ENCODE results near the gene RNF145.

RNF145 gene

GRCh38 chr5:159174511-159175168, 34.7 kb downstream of the RNF145 start:
- H3K4me3 ChIP-seq = no peak overlapping the region
- TF ChIP-seq, protein P1, sequence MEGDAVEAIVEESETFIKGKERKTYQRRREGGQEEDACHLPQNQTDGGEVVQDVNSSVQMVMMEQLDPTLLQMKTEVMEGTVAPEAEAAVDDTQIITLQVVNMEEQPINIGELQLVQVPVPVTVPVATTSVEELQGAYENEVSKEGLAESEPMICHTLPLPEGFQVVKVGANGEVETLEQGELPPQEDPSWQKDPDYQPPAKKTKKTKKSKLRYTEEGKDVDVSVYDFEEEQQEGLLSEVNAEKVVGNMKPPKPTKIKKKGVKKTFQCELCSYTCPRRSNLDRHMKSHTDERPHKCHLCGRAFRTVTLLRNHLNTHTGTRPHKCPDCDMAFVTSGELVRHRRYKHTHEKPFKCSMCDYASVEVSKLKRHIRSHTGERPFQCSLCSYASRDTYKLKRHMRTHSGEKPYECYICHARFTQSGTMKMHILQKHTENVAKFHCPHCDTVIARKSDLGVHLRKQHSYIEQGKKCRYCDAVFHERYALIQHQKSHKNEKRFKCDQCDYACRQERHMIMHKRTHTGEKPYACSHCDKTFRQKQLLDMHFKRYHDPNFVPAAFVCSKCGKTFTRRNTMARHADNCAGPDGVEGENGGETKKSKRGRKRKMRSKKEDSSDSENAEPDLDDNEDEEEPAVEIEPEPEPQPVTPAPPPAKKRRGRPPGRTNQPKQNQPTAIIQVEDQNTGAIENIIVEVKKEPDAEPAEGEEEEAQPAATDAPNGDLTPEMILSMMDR (IDR thresholded peaks at IDR 0.05) = no peak
- peak overlapping the region in 1 of 2 donors; percentile 3 for H3K27ac ChIP-seq
- no peak for DNase-seq (ENCODE audit: low spot score)

- no peak overlapping the region for H3K27ac ChIP-seq
- TF ChIP-seq, protein P1 (IDR thresholded peaks at IDR 0.05) = no peak
- no peak overlapping the region for H3K4me3 ChIP-seq
- no peak for DNase-seq (ENCODE audit: low spot score)
Measured at GRCh38 chr5:159171274-159171673, 38.1 kb downstream of the RNF145 start.

GRCh38 chr5:159170021-159170420, 39.3 kb downstream of the RNF145 start:
- TF ChIP-seq, protein P1 (IDR thresholded peaks at IDR 0.05) = no peak
- no peak for DNase-seq (ENCODE audit: low spot score)
- Histone ChIP-seq H3K27ac (no peak overlapping the region), H3K4me3 (no peak overlapping the region)

DNA sequence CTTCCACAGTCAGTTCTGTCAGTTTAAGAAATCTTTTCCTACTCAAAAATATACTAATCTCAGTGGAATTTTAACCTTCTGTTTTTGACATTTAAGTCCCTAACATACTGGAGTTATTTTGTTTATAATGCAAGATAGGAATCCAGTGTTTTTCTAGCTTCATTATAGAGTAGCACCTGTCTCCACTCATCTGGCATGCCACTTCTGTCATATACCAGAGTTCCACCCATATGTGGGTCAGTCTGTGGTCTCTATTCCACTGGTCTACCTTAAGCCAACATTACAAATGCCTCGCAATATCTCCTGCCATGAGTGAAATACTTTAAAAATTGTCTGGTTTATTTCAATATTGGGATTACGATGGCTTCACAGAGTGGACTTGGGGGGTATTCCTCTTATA, 42.9 kb downstream of the RNF145 start:
- no peak for DNase-seq (ENCODE audit: low spot score)
- no peak overlapping the region for H3K4me3 ChIP-seq
- TF ChIP-seq, protein P1 (IDR thresholded peaks at IDR 0.05) = no peak
- H3K27ac ChIP-seq = no peak overlapping the region

GRCh38 chr5:159163701-159164046, 45.7 kb downstream of the RNF145 start:
- TF ChIP-seq, protein P1 (IDR thresholded peaks at IDR 0.05) = no peak
- Histone ChIP-seq H3K4me3 (no peak overlapping the region), H3K27ac (no peak overlapping the region)
- no peak for DNase-seq (ENCODE audit: low spot score)

DNA sequence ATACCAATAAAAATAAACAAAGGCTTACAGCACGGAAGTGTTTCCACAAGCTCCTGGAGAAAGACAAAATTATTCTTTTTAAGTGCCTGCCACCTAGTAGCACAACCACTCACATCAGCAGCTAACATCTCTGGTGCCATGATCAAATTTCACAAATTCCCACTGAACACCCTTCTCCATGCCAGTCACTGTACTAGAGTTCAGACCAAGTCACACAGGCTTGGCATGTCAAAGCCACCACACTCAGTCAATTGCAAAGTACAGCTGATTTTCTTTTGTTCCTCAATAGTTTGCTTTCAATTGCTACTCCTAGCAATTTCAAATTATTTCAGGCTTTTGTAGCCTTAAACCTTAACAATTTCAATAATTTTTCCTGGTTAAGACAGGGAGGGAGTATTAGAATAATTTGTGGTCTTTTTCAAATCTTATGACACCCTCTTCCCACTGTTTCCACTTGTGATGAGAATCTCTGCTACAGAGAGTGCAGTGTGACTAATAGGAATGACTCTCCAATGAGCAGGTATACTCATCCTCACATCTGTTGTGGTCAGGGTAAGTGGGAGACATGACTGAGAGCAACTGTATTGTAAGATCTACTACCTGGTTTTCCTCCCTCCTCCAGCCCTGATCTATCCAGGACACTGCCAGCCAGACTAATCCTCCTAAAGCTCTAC, 46.2 kb downstream of the RNF145 start:
- no peak overlapping the region for H3K27ac ChIP-seq
- DNase-seq (ENCODE audit: low spot score) = no peak
- TF ChIP-seq, protein P1 (IDR thresholded peaks at IDR 0.05) = no peak
- no peak overlapping the region for H3K4me3 ChIP-seq

Measured in coronary artery (tissue), 2 donors.